ENCODE measurements around the gene MCEE. TPM values are rescaled to one million over a fixed set of nuclear protein-coding genes. Genes with fewer than 3 reads are reported as not detected.

Gene MCEE
- total and polyA plus RNA-seq, 4 donors: 13.1 to 57.6 (median 23.9) TPM

GRCh38 chr2:71125506-71126294 lies 4.3 kb downstream of the MCEE start:
- 95% methylated on average over 7 of the region's 7 CpGs for WGBS

More at GRCh38 chr2:71125506-71126294, 4.3 kb downstream of the MCEE start:
- Histone ChIP-seq H3K4me1 (ENCODE audit: control insufficient read depth in 4 of 4, insufficient read depth in 4 of 4, low read length in 3 of 4) (peaks cover 4 to 17% (median 10%) of the 10 kb centered on the region in 4 donors), H3K36me3 (ENCODE audit: control insufficient read depth in 4 of 4, insufficient read depth in 3 of 4, low read depth in 1 of 4, low read length in 3 of 4) (peaks cover 0 to 8% (median 0%) of the 10 kb centered on the region in 4 donors), H3K4me3 (ENCODE audit: low read depth in 1 of 3, low read length in 3 of 3) (no peak overlapping the region), H3K9ac (ENCODE audit: low read depth in 1 of 2, low read length in 2 of 2) (no peak overlapping the region), H3K27ac (ENCODE audit: low read depth in 1 of 2, low read length in 2 of 2) (no peak overlapping the region), H3K27me3 (ENCODE audit: control insufficient read depth in 4 of 4, insufficient read depth in 4 of 4, low read length in 3 of 4) (no peaks in the 10 kb centered on the region), H3K9me3 (ENCODE audit: control insufficient read depth in 4 of 4, low read length in 3 of 4) (no peaks in the 10 kb centered on the region)
- TF ChIP-seq HNF4A (conservative IDR thresholded peaks at IDR 0.05): no peak
- no peak for TF ChIP-seq FOXA2 (IDR thresholded peaks at IDR 0.05)
- TF ChIP-seq EGR1 (IDR thresholded peaks at IDR 0.05; ENCODE audit: low read depth in 2 of 2): no peak
- no peak for TF ChIP-seq ZBTB33 (IDR thresholded peaks at IDR 0.05)
- no peak for TF ChIP-seq SP1 (IDR thresholded peaks at IDR 0.05)
- no peak for TF ChIP-seq MAX (IDR thresholded peaks at IDR 0.05)
- no peak for TF ChIP-seq ATF3 (IDR thresholded peaks at IDR 0.05)
- TF ChIP-seq HNF4G (IDR thresholded peaks at IDR 0.05): no peak
- no peak for TF ChIP-seq REST (IDR thresholded peaks at IDR 0.05)
- no peak for TF ChIP-seq RAD21 (IDR thresholded peaks at IDR 0.05)
- no peak for TF ChIP-seq FOXA1 (IDR thresholded peaks at IDR 0.05)
- TF ChIP-seq JUND (IDR thresholded peaks at IDR 0.05): no peak
- TF ChIP-seq TAF1 (conservative IDR thresholded peaks at IDR 0.05): no peak
- no peak for TF ChIP-seq RXRA (IDR thresholded peaks at IDR 0.05)
- TF ChIP-seq GABPA (IDR thresholded peaks at IDR 0.05 in 1 of 2, conservative IDR thresholded peaks at IDR 0.05 in 1 of 2): no peak
- DNase-seq (ENCODE audit: low spot score): no peak

Data from liver (tissue), 9 donors.